HG03045 (cell line): ENCODE results near the gene ZNF469.
"Not testable (repeated sequence)": the region's sequence is repeated elsewhere in the genome, so short reads cannot be mapped to it uniquely, and the experiment has no call there.

Experiments
- ATAC-seq: cut with Tn5 transposase; IDR thresholded peaks from one replicate; pipeline ENCODE4 v1.9.1; 2021; ENCODE audit warnings: mild to moderate bottlenecking, moderate library complexity; ENCODE audit not compliant: unreplicated experiment

The ZNF469 gene

GRCh38 chr16:88406096-88407041 lies 23.6 kb downstream of the ZNF469 start:
- ATAC-seq: no peak

- ATAC-seq: no peak
Observed at GRCh38 chr16:88407042-88407420, 24.3 kb downstream of the ZNF469 start.

- no peak for ATAC-seq
Observed at GRCh38 chr16:88407807-88408206, 25.0 kb downstream of the ZNF469 start.

GRCh38 chr16:88408561-88409142 lies 25.9 kb downstream of the ZNF469 start:
- ATAC-seq: no peak

GRCh38 chr16:88409296-88410065 lies 26.7 kb downstream of the ZNF469 start:
- no peak for ATAC-seq

- ATAC-seq: not testable (repeated sequence)
Observed at GRCh38 chr16:88410297-88410968, 27.7 kb downstream of the ZNF469 start.

GRCh38 chr16:88411951-88412576 lies 29.3 kb downstream of the ZNF469 start:
- no peak for ATAC-seq

- no peak for ATAC-seq
Observed at GRCh38 chr16:88412766-88413165, 30.0 kb downstream of the ZNF469 start.

- no peak for ATAC-seq
Observed at GRCh38 chr16:88413231-88413630, 30.5 kb downstream of the ZNF469 start.

GRCh38 chr16:88413631-88414030 lies 30.9 kb downstream of the ZNF469 start:
- no peak for ATAC-seq

GRCh38 chr16:88414521-88415380 lies 32.0 kb downstream of the ZNF469 start:
- no peak for ATAC-seq

- ATAC-seq: no peak
Observed at GRCh38 chr16:88415381-88415705, 32.6 kb downstream of the ZNF469 start.

- no peak for ATAC-seq
Observed at GRCh38 chr16:88415713-88416323, 33.1 kb downstream of the ZNF469 start.

- no peak for ATAC-seq
Observed at GRCh38 chr16:88416686-88417085, 33.9 kb downstream of the ZNF469 start.

- ATAC-seq: no peak
Observed at GRCh38 chr16:88417684-88418476, 35.1 kb downstream of the ZNF469 start.

GRCh38 chr16:88418869-88419268 lies 36.1 kb downstream of the ZNF469 start:
- ATAC-seq: no peak

GRCh38 chr16:88419790-88420189 lies 37.0 kb downstream of the ZNF469 start:
- no peak for ATAC-seq

- no peak for ATAC-seq
Observed at GRCh38 chr16:88420496-88420895, 37.7 kb downstream of the ZNF469 start.

GRCh38 chr16:88421301-88421700 lies 38.5 kb downstream of the ZNF469 start:
- no peak for ATAC-seq
